CD4-positive, alpha-beta T cell treated with Interleukin-4 for 4 hours (primary cell): ENCODE results near the gene MUS81.
"Not testable (repeated sequence)": the region's sequence is repeated elsewhere in the genome, so short reads cannot be mapped to it uniquely, and the experiment has no call there.

Experiments
- DNase-seq: peaks from one replicate; pipeline ENCODE4 v3.0.0-alpha.2; 2020

MUS81 gene

DNA sequence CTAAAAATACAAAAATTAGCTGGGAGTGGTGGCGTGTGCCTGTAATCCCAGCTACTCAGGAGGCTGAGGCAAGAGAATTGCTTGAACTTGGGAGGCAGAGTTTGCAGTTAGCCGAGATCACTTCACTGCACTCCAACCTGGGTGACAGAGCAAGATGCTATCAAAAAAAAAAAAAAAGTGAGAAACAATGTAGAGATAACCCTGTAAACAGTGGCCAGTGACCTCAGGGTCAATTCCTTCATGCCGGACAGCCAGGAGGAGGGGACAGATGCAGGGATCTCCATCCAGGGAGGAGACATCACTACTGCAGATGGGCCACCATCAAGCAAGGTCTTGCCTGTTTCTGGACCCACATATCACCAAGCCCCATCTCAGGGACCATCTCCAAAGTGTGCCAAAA lies 12.5 kb upstream of the MUS81 start:
- no peak for DNase-seq

- not testable (repeated sequence) for DNase-seq
These were observed 11.5 kb upstream of the MUS81 start for GRCh38 chr11:65848693-65849092.

DNA sequence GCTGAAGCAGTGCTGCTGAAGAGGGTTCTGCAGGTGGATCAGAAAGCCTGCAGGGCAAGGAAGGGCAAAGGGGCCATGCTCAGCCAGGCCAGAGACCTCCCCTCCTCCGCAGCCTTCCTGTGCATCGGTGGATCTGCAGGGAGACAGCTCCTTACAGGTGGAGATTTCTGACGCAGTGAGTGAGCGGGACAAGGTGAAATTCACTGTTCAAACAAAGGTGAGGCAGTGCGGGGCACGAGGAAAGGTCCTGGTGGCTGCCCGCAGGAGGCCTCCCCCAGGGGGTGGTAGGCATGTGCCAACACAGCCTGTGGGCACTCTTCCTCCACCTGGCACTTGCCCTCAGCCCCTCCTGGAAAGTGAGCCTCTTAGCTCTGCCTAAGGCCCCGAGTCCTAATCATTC lies 10.9 kb upstream of the MUS81 start:
- DNase-seq = no peak

GRCh38 chr11:65849771-65850216 lies 10.4 kb upstream of the MUS81 start:
- no peak for DNase-seq

DNA sequence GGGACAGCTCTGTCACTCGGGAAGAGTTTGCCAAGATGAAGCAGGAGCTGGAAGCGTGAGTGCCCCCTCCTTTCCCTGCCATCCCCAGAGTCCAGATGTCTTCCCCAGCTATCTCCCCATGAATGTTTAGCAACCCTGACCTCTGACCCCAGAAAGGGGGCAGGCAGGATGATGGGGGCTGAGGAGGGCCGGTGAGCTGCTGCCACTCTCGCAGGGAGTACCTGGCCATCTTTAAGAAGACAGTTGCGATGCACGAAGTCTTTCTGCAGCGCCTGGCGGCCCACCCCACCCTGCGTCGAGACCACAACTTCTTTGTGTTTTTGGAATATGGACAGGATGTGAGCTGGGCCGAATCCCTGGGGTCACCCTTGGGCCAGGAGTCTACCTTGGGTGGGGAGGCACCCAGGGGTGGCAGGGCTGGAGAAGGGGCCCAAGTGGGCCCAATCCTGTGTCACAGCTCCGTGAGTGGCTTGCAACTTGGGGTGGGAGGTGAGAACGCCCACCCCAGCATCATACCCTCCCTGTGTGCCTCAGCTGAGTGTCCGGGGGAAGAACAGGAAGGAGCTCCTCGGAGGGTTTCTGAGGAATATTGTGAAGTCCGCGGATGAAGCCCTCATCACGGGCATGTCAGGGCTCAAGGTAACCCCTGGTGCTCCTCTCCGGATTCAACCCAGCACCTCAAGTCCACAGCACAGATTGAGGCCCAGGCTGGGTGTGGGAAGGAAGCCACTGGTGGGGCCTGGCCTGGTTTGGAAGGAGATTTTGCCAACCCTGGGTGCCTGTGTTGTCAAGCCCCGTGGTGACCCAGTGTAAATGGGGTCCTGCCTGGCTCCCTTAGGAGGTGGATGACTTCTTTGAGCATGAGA lies 9.8 kb upstream of the MUS81 start:
- no peak for DNase-seq

DNA sequence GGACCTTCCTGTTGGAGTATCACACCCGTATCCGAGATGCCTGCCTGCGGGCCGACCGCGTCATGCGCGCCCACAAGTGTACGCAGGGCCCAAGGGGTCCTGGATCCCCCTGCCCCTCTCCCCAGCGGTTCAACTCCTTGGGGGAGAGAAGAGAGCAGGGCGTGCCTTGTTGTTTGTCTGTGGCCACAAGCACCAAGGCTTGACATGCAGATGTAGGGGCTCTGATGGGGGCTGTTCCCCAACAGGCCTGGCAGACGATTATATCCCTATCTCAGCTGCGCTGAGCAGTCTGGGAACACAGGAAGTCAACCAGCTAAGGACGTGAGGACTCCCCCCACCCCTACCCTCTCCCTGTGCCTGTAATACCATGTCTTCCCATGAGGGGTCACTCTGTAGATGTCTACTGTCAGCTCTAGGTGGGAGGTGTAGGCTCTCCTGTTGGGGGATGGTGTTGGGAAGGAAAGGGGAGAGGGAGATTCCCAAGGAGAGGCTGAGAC lies 9.1 kb upstream of the MUS81 start:
- DNase-seq = no peak

DNA sequence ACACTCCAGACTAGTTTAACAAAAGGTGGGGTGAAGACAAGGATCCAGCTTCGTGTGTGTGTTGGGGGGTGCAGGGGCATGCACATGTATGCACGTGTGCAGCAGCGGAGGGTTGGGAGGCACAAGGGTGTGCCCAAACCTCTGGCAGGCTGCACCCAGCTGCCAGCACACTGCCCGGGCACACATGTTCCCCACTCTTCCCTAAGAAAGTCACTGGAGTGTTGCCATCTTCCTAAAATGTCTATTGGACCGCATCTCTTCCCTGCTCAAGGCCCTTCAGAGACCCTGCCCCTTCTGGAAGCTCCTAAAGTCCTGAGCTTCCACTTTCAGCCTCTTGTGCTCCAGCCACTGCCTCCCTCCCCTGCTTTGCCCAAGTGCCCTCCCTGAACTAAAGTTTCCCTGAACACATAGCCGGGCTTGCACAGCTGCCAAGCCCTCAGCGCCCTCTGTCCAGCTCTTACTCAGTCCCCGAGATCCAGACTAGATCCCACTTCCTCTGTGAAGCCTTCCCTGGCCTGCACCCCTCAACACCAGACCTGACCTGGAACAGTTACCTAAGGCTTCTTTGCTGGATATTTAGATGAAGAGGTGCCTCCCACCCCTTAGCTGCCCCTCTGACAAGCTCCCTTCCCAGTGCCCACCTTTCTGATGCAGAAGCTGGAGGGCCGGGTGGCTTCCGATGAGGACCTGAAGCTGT lies 8.3 kb upstream of the MUS81 start:
- DNase-seq = no peak

- no peak for DNase-seq
These were observed 7.6 kb upstream of the MUS81 start for GRCh38 chr11:65852508-65853245.

DNA sequence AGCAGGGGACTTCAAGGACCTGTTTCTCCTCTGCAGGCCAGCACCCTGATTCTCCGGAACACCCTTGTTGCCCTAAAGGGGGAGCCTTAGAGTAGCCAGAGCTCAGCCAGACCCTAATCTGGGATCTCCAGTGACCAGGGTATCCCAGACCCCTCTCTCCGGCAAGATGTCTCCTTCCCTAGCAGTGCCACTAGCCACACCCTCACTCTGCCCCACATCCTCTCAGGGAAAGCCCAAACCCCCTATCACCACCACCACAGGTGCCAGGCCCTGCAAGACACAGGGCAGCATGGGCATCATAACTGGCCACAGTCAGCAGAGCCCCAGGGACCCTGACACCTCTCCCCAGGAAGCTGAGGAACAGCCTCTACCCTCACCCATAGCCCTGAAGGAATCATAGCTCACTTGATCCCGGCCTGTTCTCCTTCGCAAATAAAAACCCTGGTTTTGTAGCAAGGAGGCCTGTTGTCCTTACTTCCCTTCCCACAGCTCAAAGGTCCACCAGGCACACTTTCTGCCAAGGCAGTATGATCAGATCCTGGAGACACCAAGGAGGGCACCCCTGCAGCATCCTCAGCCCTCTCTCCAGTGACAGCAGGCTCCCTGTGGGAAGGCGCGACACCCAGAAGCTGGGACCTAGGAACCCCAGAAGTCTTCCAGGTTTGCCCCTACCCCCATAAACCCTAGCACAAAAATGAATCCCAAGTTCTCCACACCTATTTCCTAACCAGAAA lies 6.8 kb upstream of the MUS81 start:
- DNase-seq = no peak

GRCh38 chr11:65854161-65854592 lies 6.1 kb upstream of the MUS81 start:
- DNase-seq = no peak

- DNase-seq = no peak
These were observed 5.1 kb upstream of the MUS81 start for GRCh38 chr11:65854852-65855837.

DNA sequence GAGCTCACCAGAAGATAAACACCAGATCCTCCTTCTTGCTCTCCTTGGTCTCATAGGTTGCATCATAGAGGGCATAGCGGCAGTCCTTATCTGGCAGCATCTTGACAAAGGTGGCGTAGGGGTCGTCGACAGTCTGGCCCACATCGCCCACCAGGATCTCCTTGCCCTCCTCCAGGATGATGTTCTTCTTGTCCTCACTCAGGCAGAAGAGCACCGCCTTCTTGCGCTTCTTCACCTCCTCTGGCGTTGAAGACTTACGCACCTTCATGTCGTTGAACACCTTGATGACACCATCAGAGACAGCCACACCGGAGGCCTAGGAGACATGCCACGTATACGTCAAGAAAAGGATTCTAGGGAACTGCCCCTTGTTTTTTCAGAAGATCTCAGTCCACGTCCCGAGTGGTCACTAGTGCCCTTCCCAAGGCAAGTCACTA lies 4.3 kb upstream of the MUS81 start:
- no peak for DNase-seq

DNA sequence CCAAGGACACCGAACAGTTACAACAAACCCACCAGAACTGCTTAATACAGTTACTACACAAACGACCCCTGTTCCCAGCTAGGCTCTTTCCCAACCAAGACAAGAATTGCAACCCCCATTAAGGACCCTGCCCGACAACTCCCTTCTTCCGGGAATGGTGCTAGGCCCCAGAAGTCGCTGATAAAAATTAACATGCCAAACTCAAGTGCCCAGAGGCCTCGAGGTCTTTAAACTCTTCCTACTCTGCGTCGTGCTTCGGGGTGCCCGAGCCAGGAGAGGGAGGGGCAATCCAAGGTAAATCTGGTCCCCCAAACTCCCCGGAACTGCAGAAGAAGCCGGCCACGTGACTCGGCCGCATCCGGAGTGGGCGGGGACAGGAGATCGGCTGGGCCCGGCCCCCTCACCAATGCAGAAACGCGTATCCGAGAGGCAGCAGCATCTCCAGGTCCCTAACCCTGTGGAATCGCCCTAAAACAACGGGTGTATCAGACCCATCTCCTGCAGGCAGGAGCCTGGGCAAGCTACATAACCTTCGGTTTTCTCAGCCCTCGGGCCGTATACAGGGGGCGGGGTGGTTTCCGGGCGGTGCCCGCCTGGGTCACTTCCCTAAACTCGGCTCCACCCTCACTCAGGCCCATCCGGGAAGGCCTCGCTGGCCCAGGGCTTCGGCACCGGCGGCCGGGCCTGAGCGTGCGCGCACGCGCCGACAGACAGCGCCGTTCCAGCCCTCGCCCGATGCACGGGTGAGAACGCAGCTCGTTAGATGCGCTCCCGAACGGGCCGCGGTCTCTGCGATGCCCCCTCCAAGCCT lies 3.3 kb upstream of the MUS81 start:
- peak; percentile 78 for DNase-seq

DNA sequence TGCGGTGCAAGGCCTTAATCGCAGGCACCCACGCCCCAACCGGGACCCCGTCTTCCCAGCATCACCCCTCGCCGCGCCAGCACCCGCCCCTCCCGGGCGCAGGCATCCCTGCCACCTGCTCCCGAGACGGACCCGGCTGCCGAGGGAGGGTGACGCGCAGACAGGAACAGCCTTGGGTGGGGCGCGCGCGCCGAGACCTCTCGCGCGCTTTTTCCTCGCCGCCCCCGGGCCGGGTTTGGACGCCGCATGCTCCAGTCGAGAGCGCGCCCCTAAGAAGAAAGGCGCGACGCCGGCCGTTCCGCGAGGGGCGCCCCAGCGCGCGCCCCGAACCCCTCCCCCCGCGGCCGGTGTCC lies 2.8 kb upstream of the MUS81 start:
- peak; percentile 47 for DNase-seq

GRCh38 chr11:65857853-65858680 lies 2.2 kb upstream of the MUS81 start, which contains the start of gene CFL1:
Gene CFL1 (minus strand): TSS chr11:65858180. CDS start chr11:65858099, 81 bp downstream.
- peak; percentile 97 for DNase-seq

DNA sequence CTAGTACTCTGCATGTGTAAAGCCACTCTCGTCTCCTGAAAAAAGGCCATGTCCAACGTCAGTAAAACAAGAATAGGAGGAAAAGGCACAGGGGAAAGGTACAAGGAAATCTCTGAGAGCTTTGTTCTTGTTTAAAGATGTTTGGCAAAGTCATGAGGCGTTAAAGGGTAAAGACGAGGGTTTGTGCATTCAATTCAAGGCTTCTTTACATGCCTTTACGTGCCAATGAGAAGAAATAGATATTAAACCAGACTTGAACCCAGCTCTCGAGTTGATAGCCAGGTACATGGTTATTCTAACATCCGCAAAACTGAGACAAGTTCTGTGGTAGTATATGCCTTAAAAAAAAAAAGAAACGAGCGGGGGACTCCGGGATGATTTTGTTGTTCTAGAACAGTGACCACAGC lies 1.5 kb upstream of the MUS81 start:
- DNase-seq = no peak

GRCh38 chr11:65859095-65859811 lies 980 bp upstream of the MUS81 start:
- DNase-seq = peak; percentile 97

DNA sequence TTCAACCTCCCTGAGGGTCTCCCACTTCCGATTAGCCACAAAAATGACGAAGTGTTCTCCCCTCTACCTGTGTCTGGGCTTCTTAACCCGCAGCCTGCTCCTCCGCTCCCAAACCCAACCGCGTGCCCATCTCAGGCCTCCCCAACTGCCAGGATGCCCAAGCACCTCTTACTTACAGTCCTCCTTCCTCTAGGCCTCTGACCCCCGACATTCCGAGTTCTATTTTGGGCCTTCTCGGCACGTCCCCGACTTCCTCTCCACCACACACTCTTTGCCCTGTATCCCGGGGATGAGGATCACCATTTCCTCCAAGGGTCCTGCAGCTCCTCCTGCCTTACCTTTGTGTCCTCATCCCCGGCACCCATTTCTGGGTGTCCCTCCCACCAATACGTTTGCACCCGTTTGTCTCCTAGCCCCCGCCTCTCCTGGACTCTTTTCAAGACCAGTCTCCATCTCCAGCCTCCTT lies 388 bp upstream of the MUS81 start:
- DNase-seq = no peak

- DNase-seq = no peak
These were observed 902 bp downstream of the MUS81 start for GRCh38 chr11:65861165-65861505.
